Raji (cell line): ENCODE results near the gene NOL11.

Experiments
- POLR2A ChIP-seq: IDR thresholded peaks from 2 replicates; pipeline ENCODE4 v1.6.1; 2011; ENCODE audit warnings: low read depth, low read length, control low read depth; ENCODE audit not compliant: insufficient read depth

Gene NOL11

DNA sequence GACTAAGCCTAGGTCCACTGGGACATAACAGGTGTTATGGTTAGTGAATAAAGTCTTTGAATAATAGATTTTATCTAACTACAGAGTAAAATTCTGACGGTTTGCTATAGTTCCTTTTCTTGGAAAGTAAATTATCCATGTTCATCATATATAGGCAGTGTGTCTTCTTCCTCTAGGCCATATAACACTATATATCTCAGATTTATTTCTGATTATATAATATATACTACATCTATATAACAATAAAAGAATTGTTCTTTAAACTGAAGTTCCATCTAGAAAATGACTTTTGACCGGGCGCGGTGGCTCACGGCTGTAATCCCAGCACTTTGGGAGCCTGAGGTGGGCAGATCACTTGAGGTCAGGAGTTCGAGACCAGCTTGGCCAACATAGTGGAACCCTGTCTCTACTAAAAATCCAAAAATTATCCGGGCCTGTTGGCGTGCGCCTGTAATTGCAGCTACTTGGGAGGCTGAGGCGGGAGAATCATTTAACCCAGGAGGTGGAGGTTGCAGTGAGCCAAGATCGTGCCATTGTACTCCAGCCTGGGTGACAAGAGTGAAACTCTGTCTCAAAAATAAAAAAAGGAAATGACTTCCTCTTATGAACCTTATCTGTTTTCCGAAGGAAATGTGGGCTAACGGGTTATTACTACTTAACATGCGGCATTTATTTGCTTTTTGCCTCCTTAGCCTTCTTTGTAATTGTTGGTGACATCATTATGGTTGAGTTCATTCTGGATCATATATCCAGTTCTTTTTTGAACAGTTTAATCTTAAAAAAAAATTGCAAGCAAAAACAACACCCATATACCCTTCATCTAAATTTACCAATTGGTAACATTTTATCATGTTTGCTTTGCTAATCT, 29.2 kb downstream of the NOL11 start:
- TF ChIP-seq POLR2A = no peak

DNA sequence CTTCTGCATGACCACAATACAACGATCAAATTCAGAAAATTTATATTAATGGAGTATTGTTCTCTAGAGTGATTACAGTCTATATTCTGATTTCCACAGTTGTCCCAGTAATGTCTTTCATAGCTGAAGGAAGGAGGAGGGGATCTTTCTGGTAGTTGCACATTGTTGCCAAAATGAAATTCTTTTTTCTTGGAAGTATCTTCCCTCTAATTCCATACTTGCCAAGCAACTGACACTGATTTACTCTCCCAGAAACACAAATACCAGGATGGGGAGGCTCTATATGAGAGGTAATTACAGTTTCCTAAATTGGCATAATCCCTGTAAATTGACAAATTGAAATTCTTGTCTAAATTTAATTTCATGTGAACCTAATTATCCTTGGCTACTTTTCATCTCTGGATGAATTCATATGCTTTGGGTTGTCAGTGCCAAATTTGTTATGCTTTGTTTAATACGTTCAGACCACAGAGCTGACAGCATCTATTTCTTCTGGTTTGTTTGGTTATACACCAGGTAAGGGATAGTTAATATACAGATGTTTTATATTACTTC, 30.0 kb downstream of the NOL11 start:
- no peak for TF ChIP-seq POLR2A

DNA sequence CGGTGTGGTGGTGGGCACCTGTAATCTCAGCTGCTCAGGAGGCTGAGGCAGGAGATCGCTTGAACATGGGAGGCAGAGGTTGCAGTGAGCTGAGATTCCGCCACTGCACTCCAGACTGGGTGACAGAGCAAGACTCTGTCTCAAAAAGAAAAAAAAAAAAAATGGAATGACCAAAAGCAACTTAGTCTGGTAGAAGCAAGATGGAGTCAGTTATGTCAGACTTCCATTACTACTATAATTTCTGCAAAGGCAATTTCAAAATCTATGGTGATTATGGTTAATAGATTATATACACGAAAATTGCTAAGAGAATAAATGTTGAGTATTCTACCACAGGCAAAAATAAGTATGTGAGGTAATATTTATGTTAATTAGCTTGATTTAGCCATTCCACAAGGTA, 32.3 kb downstream of the NOL11 start:
- no peak for TF ChIP-seq POLR2A

DNA sequence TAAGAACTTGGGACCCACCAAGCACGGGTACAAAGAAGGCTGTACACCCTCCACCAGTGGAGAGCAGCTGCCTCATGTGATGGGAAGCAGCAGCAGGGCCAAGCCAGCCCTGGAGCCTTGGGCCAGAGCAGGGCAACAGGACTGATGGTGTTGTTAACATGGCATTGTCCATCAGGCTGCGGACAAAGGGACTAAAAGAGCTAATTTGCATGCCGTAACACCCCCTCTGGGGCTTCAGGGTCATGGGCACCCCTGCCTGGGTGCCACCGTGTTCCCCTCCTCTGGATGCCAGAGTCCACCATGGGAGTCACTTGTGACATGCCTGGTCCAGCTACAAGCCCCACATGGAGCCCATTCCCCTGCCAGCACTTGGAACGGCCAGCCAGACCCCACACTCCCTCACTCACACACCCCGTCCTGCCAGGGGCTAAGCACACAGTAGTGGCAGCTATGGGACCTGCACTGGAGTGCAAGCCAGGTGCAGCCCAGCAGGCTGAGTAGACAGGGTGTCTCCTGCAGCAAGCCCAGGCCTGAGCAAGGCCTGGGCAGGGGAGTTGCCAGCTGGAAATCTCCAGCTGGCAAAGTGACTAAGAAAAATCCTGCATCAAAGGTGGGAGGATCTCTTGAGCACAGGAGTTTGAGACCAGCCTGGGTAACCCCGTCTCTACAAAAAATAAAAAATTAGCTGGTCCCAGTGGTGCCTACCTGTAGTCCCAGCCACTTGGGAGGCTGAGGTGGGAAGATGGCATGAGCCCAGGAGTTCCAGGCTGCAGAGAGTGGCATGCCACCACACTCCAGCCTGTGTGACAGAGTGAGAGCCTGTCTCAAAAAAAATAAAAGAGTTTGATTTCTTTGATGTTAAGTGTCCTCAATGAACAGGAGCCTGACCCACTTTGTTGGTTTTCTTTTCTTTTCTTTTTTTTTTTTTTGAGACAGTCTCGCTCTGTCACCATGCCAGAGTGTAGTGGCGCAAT, 33.7 kb downstream of the NOL11 start:
- no peak for TF ChIP-seq POLR2A

DNA sequence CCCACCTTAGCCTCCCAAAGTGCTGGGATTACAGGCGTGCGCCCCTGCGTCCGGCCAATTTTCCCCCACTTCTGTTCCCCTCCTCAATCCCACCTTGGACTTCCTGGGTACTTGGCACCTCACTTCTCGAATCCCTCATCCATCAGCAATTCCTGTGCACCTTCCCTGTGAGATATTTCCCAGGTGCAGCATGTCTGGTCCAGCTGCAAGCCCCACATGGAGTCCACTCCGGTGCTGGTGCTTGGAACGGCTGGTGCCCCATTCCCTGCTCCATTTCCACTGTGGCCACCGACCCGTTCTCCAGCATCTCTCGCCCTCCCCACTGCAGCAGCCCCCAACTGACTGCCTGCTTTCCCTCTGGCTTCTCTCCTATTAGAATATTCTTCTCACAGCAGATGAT, 35.3 kb downstream of the NOL11 start:
- no peak for TF ChIP-seq POLR2A

DNA sequence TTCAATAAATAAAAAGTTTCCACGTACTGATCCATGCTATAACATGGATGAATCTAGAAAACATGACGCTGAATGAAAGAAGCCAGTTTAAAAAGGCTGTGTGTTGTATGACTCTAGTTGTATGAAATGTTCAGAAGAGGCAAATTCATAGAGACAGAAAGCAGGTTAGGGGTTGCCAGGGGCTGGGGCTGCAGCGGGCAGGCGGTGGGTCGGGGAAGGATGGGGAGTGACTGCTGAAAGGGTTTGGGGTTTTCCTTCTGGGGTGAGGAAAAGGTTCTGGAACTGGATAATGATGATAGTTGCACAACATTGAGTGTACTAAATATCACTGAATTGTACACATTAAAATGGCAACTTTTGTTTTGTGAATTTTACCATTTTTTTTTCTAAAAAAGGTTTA, 36.3 kb downstream of the NOL11 start:
- no peak for TF ChIP-seq POLR2A

DNA sequence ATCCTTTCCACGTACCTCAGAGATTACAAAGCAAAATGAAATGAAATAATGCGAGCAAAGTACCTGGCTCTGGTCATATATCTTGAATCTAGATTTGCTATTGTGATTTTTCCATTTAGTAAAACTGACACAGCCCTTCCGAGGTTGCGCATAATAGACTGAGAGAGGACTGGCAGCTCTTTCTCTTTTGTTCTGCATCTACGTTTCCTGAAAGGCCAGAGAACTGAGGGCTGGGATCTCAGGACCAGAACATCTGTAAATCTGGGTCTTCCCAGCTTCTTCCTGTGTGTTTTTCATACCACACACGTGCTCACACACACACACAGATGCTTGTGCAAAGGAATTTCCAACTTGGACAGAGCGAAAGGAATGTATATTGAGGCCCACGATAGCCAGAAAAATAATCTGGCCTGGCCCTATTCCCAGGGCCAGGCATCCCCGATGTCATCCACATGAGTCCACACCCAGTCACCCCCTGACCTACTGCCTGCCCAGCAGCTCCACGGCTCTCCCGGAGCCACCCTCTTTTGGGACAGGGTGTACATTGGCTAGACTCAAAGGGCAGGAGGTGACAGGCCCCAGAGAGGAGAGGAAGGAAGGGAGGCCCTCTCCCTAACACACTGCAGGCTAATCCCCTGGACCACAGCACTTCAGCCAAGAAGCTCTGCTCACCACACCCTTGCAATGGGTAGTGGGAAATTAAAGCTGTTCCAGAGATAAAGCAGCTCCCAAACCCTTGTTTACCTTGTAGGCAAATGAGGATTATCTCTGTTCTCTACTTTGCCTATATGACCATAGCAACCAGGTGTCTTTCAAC, 41.8 kb downstream of the NOL11 start:
- TF ChIP-seq POLR2A = no peak

DNA sequence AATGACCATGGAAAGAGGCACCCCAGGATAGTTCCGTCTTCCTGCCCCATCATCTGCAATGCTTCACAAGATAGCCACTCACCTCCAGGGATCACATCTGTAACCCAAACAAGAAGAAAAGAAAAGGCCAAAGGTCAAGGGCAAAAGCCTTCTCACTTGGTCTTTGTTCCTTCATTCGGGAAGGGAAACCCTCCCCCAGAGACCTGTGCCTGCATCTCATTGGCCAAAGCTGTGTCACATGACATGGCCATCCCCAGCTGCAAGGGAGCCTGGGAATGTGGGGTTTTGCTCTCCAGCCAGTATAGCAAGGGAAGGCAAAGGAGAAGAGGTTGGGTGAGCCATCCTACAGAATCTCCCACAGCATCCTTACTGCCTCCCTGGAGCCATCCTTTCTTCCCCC, 47.9 kb downstream of the NOL11 start:
- no peak for TF ChIP-seq POLR2A

DNA sequence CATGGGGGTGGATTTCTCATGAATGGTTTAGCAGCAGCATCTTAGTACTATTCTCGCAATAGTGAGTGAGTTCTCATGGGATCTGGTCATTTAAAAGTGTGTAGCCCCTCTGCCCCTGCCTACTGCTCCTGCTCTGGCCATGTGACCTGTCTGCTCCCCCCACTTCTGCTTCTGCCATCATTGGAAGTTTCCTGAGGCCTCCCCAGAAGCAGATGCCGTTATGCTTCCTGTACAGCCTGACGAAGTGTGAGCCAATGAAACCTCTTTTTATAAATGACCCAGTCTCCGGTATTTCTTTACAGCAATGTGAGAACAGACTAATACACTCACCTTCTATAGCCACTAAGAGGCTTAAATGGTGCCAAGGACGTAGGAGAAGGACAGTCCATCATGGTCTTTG, 51.5 kb downstream of the NOL11 start:
- no peak for TF ChIP-seq POLR2A

DNA sequence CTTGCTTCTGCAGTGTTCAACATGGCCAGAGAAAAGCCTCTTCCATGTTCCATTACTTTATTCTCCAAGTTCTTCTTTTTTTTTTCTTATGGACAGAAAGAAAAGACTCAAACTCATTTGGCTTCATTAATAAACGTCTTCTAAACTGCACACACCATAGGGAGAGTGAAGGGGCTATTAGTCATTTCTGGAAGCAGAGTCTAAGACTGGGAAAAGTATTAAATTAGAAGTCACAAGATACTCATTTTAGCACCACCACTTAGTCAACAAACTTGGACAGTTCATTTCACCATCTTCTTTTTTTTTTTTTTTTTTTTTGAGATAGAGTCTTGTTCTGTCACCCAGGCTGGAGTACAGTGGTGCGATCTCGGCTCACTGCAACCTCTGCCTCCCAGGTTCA, 52.8 kb downstream of the NOL11 start:
- TF ChIP-seq POLR2A = no peak

DNA sequence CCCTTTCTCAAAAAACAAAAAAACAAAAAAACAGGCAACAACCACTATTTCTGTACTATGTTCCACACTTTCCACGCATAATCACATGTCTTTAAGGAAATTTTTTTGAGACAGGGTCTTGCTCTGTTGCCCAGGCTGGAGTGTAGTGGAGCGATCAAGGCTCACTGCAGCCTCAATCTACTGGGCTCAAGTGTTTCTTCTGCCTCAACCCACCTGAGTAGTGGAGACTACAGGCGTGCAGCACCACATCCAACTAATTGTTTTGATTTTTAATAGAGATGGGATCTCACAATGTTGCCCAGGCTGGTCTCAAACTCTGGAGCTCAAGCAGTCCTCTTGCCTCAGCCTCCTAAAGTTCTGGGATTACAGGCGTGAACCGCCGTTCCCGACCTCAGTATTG, 54.9 kb downstream of the NOL11 start:
- no peak for TF ChIP-seq POLR2A

DNA sequence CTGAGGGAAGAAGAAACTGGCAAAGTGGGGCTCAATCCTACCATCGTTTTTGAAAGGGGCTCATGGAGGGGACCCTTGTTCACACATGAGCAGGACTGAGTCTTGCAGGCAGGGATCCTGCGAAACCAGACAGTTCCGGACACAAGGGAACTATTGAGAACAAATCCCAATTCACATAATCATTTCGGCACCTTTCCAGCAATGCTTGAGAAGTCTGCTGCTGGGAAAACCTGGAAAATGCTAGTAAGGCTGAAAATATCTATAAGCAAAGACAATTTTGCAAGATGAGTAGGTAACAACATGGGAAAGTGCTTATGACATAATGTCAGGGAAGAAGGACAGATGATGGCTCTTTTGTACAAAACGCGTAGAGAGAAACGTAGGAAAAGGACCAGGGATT, 55.5 kb downstream of the NOL11 start:
- TF ChIP-seq POLR2A = no peak

DNA sequence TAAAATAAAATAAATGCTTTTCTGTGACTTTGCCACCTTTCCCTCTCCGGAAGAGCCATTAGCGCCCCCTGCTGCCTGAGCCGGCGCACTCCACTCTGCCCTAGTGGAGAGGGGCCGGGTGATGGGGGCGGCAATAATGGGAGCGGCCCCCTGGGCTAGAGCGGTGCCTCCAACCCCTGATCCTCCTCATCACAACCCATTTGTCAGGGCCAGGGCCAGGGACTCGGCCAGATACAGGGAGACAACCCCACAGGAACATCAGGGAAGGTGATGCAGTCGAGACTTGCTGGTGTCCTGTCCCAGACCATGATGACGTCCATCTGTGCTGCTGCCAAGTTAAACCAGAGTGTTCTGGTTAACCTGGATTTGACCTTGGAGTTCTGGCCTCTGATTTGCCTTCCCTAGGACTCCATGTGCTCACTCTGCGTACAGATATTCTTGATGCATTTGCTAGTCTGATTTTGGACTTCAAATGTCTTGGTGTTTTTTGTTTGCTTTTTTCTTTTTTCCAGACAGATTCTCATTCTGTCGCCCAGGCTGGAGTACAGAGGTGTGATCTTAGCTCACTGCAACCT, 61.4 kb downstream of the NOL11 start:
- no peak for TF ChIP-seq POLR2A

DNA sequence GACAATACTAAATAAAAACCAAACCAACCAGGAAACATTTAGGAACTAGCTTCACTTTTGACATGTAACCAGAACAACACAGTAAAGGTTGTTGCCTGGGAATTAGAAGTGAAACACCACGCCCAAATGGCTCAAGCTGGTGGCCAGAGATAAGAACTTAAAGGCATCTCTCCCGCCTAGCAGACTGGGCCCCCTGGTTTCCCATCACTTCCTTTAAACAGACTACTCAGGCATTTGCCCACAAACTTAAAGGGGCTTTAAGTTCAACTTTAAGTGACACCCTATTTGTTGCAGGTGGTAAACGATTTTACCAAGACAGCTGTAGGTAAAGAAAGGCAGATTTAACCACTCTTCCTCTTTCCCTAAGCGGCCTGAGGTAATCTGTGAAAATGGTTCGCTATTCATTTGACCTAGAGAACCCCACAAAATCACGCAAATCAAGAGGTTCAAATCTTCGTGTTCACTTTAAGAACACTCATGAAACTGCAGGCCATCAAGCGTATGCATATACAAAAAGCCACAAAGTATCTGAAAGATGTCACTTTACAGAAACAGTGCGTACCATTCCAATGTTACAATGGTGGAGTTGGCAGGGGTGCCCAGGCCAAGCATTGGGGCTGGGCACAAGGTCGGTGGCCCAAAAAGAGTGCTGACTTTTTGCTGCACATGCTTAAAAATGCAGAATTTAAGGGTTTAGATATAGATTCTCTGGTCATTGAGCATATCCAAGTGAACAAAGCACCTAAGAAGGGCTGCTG, 66.8 kb downstream of the NOL11 start:
- no peak for TF ChIP-seq POLR2A
